ENCODE data around the gene FAIM2.

The FAIM2 gene

GRCh38 chr12:49917166-49917787 lies 13.6 kb upstream of the FAIM2 start:
- DNase-seq, result no peak

GRCh38 chr12:49916129-49916919 lies 12.6 kb upstream of the FAIM2 start:
- no peak for DNase-seq

- no peak for DNase-seq
These were observed 8.9 kb upstream of the FAIM2 start for GRCh38 chr12:49912345-49913255.

- no peak for DNase-seq
These were observed 7.5 kb upstream of the FAIM2 start for GRCh38 chr12:49911213-49911605.

DNA sequence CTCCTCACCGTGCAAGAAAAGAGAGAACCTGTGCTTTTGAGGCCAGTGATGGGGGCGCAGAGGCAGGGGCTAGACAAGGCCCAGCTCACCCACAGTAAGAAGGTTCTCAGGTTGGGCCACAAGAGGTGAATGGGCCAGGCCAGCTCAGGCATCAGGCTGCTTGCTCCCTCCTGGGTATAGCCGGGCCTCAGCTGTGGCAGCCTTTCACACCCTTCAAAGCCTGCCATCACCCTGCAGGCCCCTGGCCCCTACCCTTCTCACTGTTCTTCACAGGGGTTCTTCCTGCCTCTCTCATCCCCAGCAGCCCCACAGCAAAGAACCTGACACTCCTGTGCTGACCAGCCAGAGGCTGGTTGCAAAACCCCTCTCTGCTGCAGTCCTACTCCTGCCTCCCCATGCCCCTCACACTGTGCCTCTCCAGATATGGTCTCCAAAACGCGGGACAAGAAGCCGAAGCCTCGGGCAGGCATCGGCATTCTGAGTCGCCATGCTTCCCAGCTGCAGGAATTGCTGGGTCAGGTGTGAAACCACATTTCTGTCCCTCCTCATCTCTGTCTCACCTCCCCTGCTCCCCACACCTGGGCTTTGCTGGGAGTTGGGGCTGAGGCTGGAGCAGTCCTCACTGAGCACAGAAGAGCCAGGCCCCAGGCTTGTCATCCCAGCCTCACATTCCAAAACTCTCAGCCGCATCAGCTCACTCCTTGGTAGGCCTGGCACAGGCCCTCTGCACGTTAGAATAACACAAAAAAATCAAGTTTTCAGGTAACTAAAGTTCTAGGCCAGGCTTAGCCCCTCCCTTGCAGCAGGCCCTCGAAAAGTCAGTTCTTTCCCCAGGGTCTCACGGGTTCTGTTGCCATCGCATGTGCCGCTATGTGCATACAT lies 6.9 kb upstream of the FAIM2 start:
- DNase-seq, result no peak

GRCh38 chr12:49909826-49910225 lies 6.1 kb upstream of the FAIM2 start:
- no peak for DNase-seq

DNA sequence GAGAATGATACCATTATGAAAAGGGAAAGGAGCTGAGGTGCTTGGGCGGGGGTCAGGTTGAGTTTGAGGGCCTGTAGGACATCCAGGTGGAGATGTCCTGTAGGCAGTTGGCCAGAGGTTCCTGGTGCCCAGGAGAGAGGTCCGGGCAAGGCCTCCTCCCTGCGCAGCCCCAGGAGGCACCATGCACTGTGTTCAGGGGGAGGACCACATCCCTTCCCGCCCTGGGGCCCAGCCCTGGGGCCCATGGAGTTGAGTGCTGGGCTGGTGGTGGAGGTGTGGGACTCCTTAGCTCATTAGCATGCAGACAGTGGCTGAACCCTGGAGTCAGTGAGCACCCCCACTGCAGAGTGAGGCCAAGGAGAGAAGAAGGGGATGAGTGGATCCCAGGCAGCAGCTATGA lies 5.7 kb upstream of the FAIM2 start:
- DNase-seq, result no peak

GRCh38 chr12:49907352-49907751 lies 3.7 kb upstream of the FAIM2 start:
- DNase-seq, result no peak

DNA sequence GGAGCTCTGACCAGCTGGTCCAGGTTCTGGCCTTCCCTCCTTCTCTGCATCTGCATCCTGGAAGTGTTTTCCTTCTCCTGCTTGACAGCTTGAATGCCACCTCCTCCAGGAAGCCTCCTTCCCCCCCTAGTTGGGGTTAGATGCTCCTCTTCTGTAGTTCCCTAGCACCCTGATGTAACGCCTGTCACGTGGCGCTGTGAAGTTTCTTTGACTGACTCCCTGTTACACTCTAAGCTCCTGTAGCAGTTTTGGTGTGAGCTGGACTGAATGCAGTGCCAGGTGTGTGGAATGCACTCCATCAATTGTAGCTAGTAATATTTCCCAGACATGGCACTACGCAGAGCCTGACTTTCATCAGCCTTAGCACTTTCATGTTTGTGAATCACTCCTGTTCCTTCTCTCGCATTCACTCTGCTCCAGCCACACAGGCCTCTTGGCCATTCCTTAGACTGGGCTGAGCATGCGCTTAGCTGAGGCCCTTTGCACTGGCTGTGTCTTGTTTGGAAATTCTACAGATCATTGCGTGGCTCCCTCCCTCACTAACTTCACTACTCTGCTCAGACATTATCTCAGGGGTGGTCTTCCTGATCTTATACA lies 2.1 kb upstream of the FAIM2 start:
- no peak for DNase-seq

DNA sequence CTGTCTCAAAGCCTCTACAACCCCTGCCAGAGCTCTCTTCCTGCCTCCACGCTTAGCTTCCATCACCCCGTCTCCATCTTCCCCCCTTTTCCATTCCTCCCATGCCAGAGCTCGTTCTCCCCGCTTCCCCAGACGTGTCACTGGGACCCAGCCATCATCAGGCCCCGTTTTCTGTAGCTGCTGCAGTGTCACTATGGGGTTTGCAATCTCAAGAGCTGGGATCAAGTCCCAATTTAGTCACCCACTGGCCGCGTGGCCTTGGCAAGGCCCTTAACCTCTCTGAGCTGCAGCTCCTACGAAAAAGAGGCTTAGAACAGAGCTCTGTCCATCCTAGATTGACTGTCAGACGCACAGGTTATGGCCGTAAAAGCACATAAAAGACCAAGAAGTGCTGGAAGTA lies 901 bp upstream of the FAIM2 start:
- DNase-seq, result no peak

- DNase-seq, result no peak
These were observed 375 bp downstream of the FAIM2 start for GRCh38 chr12:49903351-49903699.

DNA sequence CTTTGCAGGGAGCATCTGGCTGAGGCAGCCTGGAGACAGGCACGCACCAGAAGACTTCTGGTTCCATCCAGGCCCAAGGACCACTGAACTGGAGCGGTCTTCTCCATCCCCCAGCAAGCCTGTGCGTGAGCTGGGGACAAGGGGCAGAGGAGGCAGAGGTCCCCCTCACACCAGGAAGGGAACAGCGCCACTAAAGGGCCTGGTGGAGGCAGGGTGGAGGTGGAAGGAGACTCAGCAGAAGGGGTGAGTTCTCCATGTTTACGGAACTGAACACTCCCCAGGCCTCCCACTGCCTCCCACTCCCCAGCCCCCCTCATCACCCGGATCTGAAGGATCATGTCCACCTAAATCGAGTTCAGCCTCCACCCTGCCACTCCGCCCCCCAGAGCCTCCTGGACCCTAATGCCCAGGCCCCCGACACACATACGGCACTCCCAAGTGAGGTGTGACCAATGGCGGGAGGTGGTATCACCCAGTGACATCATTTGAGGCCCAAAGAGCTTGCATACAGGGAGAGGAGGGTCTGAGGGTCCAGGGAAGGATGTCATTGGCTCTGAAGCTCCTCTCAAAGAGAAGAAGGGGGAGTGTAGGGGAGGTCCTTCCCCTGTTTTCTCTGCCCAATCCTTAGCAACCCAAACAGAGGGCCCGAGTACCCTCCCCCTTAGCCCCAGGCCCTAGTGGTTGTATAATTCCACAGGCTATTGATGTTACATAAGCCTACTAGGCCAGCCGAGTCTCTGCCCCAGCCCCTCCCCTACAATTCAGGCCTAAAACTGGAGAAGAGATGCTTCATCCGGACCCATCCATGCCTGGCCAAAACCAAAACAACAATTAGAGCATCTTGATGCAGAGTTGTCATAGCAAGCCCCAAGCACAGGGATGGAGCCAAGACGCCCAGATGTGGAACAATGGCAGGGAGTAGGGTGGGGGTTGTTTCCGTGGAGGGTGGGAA lies 1.0 kb downstream of the FAIM2 start:
- DNase-seq, result no peak

DNA sequence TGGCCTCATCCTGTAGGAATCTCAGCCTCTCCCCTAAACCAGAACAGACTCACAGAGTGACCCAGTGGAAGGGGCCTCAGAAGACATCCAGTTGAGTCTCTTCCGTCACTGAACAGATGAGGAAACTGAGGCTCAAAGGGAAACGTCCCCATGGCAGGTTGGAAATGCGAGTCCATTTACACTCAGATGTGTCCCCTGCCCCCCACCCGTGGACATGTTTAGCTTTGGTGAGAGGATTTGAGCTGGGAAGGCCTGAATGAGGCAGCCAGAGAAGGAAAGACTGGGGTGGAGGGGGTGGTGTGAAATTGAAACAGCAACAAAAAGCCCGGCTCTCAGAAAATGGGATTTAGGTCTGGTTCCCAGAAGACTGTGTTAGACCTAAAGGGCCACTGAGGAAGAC lies 1.7 kb downstream of the FAIM2 start:
- no peak for DNase-seq

DNA sequence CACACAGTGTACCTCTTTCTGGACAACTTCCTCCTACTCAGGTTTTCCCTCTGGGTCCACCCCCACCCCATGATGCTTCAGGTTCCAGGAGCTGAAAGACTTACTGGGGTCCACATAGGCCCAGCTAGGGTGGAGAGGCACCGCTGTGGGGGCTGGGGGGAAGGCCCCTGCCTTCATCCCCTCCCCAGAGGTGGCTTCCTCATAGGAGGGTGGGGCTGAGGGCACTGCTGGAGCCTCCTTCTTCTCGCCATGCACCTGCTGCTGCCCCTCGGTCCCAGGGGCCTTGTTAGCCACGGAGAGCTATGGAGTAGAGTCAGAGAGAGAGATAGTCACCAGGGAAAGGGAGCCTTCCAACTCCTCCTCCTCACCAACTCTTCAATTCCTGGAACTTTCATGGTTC lies 2.7 kb downstream of the FAIM2 start:
- no peak for DNase-seq

GRCh38 chr12:49900371-49900770 lies 3.3 kb downstream of the FAIM2 start:
- no peak for DNase-seq

DNA sequence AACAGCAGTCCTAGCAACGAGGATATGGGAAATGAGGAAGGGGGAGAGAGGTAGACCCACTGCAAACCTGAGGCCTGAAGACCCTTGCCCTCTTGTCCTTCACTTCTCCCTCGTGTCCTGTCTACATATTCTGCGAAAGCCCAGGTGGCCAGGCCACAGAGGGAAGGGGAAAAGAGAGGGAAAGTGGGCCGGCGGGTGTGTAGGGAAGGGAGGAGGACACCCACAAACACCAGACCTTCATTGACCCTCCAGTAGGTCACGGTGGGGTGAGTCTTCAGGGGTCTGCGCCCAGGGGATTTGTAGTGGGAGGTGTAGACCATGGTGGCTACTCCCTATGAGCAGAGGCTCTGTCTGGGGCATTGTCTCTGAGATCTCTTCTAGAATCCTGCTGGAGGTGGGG lies 3.8 kb downstream of the FAIM2 start:
- no peak for DNase-seq

- no peak for DNase-seq
These were observed 4.3 kb downstream of the FAIM2 start for GRCh38 chr12:49899286-49899843.

GRCh38 chr12:49897276-49897675 lies 6.4 kb downstream of the FAIM2 start:
- DNase-seq, result no peak

DNA sequence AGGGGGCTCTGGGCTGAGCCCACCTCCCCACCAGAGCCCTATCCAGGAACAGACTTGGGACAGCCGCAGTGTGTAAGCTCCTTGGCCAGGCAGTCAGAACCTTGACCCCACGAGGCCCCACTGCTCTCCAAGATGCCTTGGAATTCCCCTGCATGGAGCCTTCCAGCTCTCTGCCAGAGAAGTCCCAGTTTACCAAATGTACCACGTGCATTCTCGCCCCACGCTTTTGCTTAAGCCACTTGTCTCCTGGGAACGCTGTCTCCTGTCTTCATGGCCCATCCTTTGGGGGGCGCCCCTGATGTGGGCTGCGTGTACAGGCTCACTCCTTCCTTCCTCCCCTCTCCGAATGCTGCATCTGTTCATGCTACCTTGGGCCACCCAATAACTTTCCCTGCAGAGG lies 7.9 kb downstream of the FAIM2 start:
- no peak for DNase-seq

- no peak for DNase-seq
These were observed 8.9 kb downstream of the FAIM2 start for GRCh38 chr12:49894751-49895148.

All from effector CD4-positive, alpha-beta T cell (primary cell).